Measurements from ENCODE around the gene SEC14L1.

DNA sequence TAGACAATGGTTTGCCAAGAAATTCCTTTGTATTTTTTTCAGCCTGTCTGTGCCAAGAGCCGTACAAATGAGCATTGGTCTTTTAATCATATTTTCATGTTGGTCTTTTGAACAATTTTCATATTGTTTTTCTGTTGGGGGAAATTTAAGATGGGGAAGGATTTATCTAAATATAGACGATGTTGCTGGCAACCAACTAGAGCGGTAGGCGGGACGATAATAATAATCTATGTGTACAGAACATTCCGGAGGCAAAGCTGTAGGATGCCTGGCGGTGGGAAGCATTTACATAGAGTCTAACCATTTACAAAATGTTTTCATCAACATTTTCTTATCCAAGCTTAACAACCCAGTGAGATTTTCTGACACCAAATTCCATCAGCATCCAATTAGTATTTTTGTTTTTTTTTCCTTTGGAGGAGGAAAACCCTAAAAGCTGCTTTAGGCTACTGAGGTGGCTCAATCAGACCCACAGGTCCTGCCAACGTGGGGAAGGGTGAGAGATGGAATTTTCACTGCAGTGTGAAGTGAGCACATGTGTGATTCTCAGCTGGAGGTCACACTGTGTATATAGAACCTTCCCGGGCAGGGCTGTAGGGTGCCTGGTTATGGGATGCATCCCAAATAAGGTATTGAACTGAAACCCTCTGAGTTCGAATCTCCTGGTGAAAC is 11.7 kb upstream of the SEC14L1 start:
- no peak for TF ChIP-seq CTCF (IDR thresholded peaks at IDR 0.05; ENCODE audit: low read depth, low read length)
- no peak for TF ChIP-seq POLR2A (IDR thresholded peaks at IDR 0.05; ENCODE audit: extremely low read depth, insufficient read length)

All from NB4 (cell line).